Endothelial cell of umbilical vein (primary cell): ENCODE results near the gene PDCD1LG2. TPM values are rescaled to one million over a fixed set of nuclear protein-coding genes. Genes with fewer than 3 reads are reported as not detected.
"Not testable (repeated sequence)": the region's sequence is repeated elsewhere in the genome, so short reads cannot be mapped to it uniquely, and the experiment has no call there.

Experiments used
- BruUV-seq: library from RNA; stranded (reverse); fragments of 400-500 nt; replicated peaks from 2 replicates; lab custom pipeline; 2021; lab: Mats Ljungman, UMichigan
- CTCF ChIA-PET: fragments of 300-600, 350-600 bp; sonication (Branson Sonifier 250); formaldehyde crosslinking; loops from one replicate; lab custom pipeline; 2021; ENCODE audit warnings: antibody characterized with exemption, inconsistent platforms; lab: Charles Lee
- POLR2A ChIA-PET: fragments of 300-600, 350-600 bp; sonication (Branson Sonifier 250); formaldehyde crosslinking; loops from one replicate; lab custom pipeline; 2021; ENCODE audit warnings: antibody characterized with exemption, inconsistent platforms; lab: Charles Lee
- DNase-seq: peaks from one replicate; pipeline ENCODE4 v3.0.0-alpha.2; 2011; ENCODE audit warnings: low read depth, low spot score
- FAIRE-seq: peaks from 2 replicates; lab custom pipeline; 2011; peaks lifted over from hg19 to GRCh38; lab: Jason Lieb, UNC
- H2AFZ ChIP-seq: 2 replicates; pipeline ENCODE4 v1.6.0; 2012; ENCODE audit warnings: low read depth, low read length, control low read depth, inconsistent platforms
- H3K27ac ChIP-seq: 2 replicates; pipeline ENCODE4 v1.5.1; 2011; ENCODE audit warnings: low read depth, mild to moderate bottlenecking, control low read depth, low read length, moderate library complexity; ENCODE audit not compliant: insufficient read depth
- H3K27me3 ChIP-seq, 2 experiments: 2 replicates each; pipeline versions ENCODE4 v1.6.0 to v1.6.1; 2011; ENCODE audit warnings: low read length in 2 of 2, mixed read lengths in 1 of 2; ENCODE audit not compliant: control insufficient read depth in 2 of 2, insufficient read depth in 2 of 2
- H3K36me3 ChIP-seq, 2 experiments: 2 replicates in 1 of 2; 3 replicates in 1 of 2; pipeline ENCODE4 v1.5.1; 2011; ENCODE audit warnings: low read length in 2 of 2, mild to moderate bottlenecking in 1 of 2, moderate library complexity in 1 of 2; ENCODE audit not compliant: control insufficient read depth in 2 of 2, insufficient read depth in 2 of 2; ENCODE audit errors: extremely low read depth in 1 of 2
- H3K4me1 ChIP-seq: 3 replicates; pipeline ENCODE4 v1.5.1; 2011; ENCODE audit warnings: mild to moderate bottlenecking, low read length; ENCODE audit not compliant: control insufficient read depth, insufficient read depth; ENCODE audit errors: extremely low read depth
- H3K4me2 ChIP-seq: 2 replicates; pipeline ENCODE4 v1.6.1; 2011; ENCODE audit warnings: low read length, control low read depth, mixed read lengths; ENCODE audit not compliant: insufficient read depth
- H3K4me3 ChIP-seq, 3 experiments: fragments of 200-600 bp in 1 of 3; sonication (generic), shearing (Covaris generic) in 1 of 3; replicated peaks in 1 of 3; 2 replicates each; pipeline ENCODE4 v1.5.1; 2011 to 2016; ENCODE audit warnings: control low read depth in 3 of 3, low read length in 3 of 3, mild to moderate bottlenecking in 2 of 3, inconsistent platforms in 1 of 3, low read depth in 1 of 3, moderate library complexity in 1 of 3; ENCODE audit not compliant: insufficient read depth in 1 of 3
- H3K79me2 ChIP-seq: 2 replicates; pipeline ENCODE4 v1.6.0; 2012; ENCODE audit warnings: low read length, inconsistent platforms; ENCODE audit not compliant: control insufficient read depth, insufficient read depth
- H3K9ac ChIP-seq: replicated peaks from 2 replicates; pipeline ENCODE3; 2011; ENCODE audit warnings: low read length, control low read depth; ENCODE audit not compliant: insufficient read depth; ENCODE audit errors: extremely low read depth
- H3K9me1 ChIP-seq: replicated peaks from 3 replicates; pipeline ENCODE4 v1.6.0; 2011; ENCODE audit warnings: mild to moderate bottlenecking, low read length; ENCODE audit not compliant: control insufficient read depth, insufficient read depth; ENCODE audit errors: extremely low read depth
- H3K9me3 ChIP-seq: replicated peaks from 2 replicates; pipeline ENCODE4 v1.5.1; 2012; ENCODE audit warnings: low read length, inconsistent platforms; ENCODE audit not compliant: control insufficient read depth, insufficient read depth
- H4K20me1 ChIP-seq: replicated peaks from 2 replicates; pipeline ENCODE3; 2011; ENCODE audit warnings: mild to moderate bottlenecking, low read length; ENCODE audit not compliant: control insufficient read depth, insufficient read depth; ENCODE audit errors: extremely low read depth
- EZH2 ChIP-seq: IDR thresholded peaks from 2 replicates; pipeline ENCODE4 v1.6.1; 2012; ENCODE audit warnings: borderline replicate concordance, low read depth, mild to moderate bottlenecking, moderate library complexity, low read length, inconsistent platforms; ENCODE audit not compliant: severe bottlenecking
- FOS ChIP-seq: IDR thresholded peaks from 2 replicates; pipeline ENCODE4 v1.6.1; 2011; ENCODE audit warnings: mild to moderate bottlenecking, low read length, moderate library complexity, borderline replicate concordance; ENCODE audit not compliant: insufficient read depth
- JUN ChIP-seq: IDR thresholded peaks from 2 replicates; pipeline ENCODE4 v1.6.1; 2011; ENCODE audit warnings: borderline replicate concordance, low read depth; ENCODE audit not compliant: insufficient read length, insufficient read depth
- POLR2A ChIP-seq: IDR thresholded peaks from 2 replicates; pipeline ENCODE4 v1.6.1; 2012; ENCODE audit warnings: low read depth, mild to moderate bottlenecking, control low read depth, low read length
- dilution Hi-C: fragments of 300-500 bp; cut with MboI; formaldehyde crosslinking; loops from one replicate; pipeline ENCODE4 v1.15.0; 2019; ENCODE audit warnings: low sequenced_read_pairs; ENCODE audit not compliant: extremely low pct_ligation_motif_present
- intact Hi-C: fragments of 100-400 bp; cut with micrococcal nuclease; formaldehyde crosslinking; loops from one replicate; pipeline ENCODE4 v1.10.0; 2022
- polyA plus RNA-seq, 4 experiments: library from polyadenylated mRNA; depleted of rRNA in 3 of 4; stranded (reverse) in 3 of 4; unstranded in 1 of 4; fragments of >200 nt; gene quantifications; 2 replicates each; pipeline versions ENCODE4 v1.2.1 to v1.2.3, GENCODE V29; 2011 to 2012; ENCODE audit warnings: missing spikeins in 1 of 4
- total RNA-seq: library from RNA; stranded (reverse); gene quantifications from 2 replicates; pipeline ENCODE4 v1.2.3, GENCODE V29; 2021
- TF ChIP-seq, protein P1 (sequence below): IDR thresholded peaks from 2 replicates; pipeline ENCODE4 v1.6.1; 2011; ENCODE audit not compliant: insufficient read depth, insufficient read length

The PDCD1LG2 gene
- total and polyA plus RNA-seq, 2 donors (not counting 3 experiments of a cell fraction or from before 2014, with no cell fraction given) = 7.9 to 9.5 TPM

GRCh38 chr9:5493679-5494511, 16.4 kb upstream of the PDCD1LG2 start:
- TF ChIP-seq JUN (peak; percentile 70), FOS (peak; percentile 54), POLR2A (no peak), EZH2 (no peak)
- TF ChIP-seq, protein P1, sequence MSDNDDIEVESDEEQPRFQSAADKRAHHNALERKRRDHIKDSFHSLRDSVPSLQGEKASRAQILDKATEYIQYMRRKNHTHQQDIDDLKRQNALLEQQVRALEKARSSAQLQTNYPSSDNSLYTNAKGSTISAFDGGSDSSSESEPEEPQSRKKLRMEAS = no peak
- Histone ChIP-seq H3K36me3 (no peaks in the 10 kb centered on the region), H3K4me1 (peaks cover 30% of the 10 kb centered on the region), H2AFZ (peak overlapping the region; percentile 78), H3K79me2 (no peaks in the 10 kb centered on the region), H3K9ac (peak overlapping the region; percentile 38), H3K9me3 (no peaks in the 10 kb centered on the region), H3K4me2 (no peak overlapping the region), H3K27ac (peak overlapping the region; percentile 92), H3K4me3 (no peak overlapping the region), H3K27me3 (no peaks in the 10 kb centered on the region), H3K9me1 (no peaks in the 10 kb centered on the region), H4K20me1 (no peaks in the 10 kb centered on the region)
- DNase-seq = peak; percentile 70
- FAIRE-seq = peak; percentile 65
- BruUV-seq = no TSS peak
- CTCF ChIA-PET = interaction anchor here (0.6 to 2.2 kb wide), 3 partner anchors 11 to 305 kb away, joined by 3 to 6 read pairs (median 3); no protein-coding TSS in a partner anchor
- POLR2A ChIA-PET = interaction anchor here (1.1 kb wide), 1 partner anchor 44 kb away, joined by 4 read pairs; the partner anchor contains the start of gene CD274
- intact Hi-C loops = no loop called here
- dilution Hi-C loops = no loop called here

DNA sequence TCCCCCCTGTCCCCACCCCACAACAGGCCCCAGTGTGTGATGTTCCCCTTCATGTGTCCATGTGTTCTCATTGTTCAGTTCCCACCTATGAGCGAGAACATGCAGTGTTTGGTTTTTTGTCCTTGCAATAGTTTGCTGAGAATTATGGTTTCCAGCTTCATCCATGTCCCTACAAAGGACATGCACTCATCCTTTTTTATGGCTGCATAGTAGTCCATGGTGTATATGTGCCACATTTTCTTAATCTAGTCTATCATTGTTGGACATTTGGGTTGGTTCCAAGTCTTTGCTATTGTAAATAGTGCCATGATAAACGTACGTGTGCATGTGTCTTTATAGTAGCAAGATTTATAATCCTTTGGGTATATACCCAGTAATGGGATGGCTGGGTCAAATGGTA, 15.6 kb upstream of the PDCD1LG2 start:
- H3K4me2 ChIP-seq, H3K27me3 ChIP-seq, H3K9me1 ChIP-seq, H3K9me3 ChIP-seq, H4K20me1 ChIP-seq, BruUV-seq, dilution Hi-C loops, intact Hi-C loops, FAIRE-seq, H3K9ac ChIP-seq, H3K36me3 ChIP-seq, H3K79me2 ChIP-seq, H2AFZ ChIP-seq, H3K27ac ChIP-seq, DNase-seq, H3K4me3 ChIP-seq, POLR2A ChIA-PET: not testable (repeated sequence)
- CTCF ChIA-PET = interaction anchor here (2.2 kb wide), 1 partner anchor 35 kb away, joined by 6 read pairs; no protein-coding TSS in a partner anchor
- H3K4me1 ChIP-seq = peaks cover 30% of the 10 kb centered on the region
